ENCODE results near the gene TOMM20L. TPM values are rescaled to one million over a fixed set of nuclear protein-coding genes. Genes with fewer than 3 reads are reported as not detected.
A peak's percentile ranks its signal among the peaks of the same experiment; 100 is the strongest.

The TOMM20L gene
- total and polyA plus RNA-seq, 2 of the 13 experiments (the other 11 are each of a cell fraction or from before 2014, with no cell fraction given): 0.46 TPM; not detected in 1

DNA sequence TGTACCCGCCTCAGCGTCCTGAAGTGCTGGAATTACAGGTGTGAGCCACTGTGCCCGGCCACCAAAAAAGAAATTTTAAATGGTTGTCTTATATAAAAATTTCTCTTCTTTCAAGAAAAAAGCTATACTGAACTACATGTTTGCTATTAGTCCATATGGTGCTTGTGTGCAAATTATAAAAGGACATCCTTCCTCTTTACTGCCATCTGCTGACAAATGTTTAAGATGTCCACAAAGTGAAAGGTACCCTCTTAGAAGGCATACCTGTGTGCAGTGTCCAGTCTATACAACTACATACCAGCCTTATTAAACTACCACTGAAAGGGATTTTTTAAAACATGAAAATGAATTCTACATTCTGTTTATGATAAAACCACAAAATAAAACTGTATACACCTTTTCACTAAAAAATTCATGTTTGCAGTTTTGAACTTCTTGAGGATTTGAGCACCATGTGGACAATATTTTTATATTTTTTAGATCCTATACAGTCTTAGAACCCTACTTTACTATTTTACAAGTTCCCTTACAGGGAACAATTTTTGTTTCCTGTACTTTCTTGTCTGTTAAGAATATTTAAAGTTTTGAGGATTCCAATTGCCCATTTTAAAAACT lies 32.8 kb upstream of the TOMM20L start:
- no peak overlapping the region for H3K4me2 ChIP-seq (ENCODE audit: low read depth, low read length)
- peak; percentile 77 for FAIRE-seq
- WGBS (ENCODE audit: low lambda C conversion rate): 98% methylated on average over 3 of the region's 3 CpGs
- H3K79me2 ChIP-seq (ENCODE audit: insufficient read depth, low read length): no peaks in the 10 kb centered on the region
- DNase-seq (ENCODE audit: low spot score): peak; percentile 41
- intact Hi-C loops (cut with micrococcal nuclease; ENCODE audit: unreplicated experiment): loop anchor here (1.0 kb wide), 1 partner anchor 255 kb away; no protein-coding TSS in a partner anchor
- in situ Hi-C loops (cut with HindIII; ENCODE audit: extremely low pct_ligation_motif_present, low pct_unique_long_range_greater_than_20kb): loop anchor here (25.0 kb wide), 1 partner anchor 251 kb away; no protein-coding TSS in a partner anchor
- H3K36me3 ChIP-seq (replicated peaks in 1 of 2; ENCODE audit: control insufficient read depth in 1 of 2, insufficient read depth in 2 of 2, low read length in 2 of 2): peaks cover 7 to 59% of the 10 kb centered on the region in 2 experiments
- ChIA-PET CTCF (ENCODE audit: low intra/inter-chr PET ratio, low total read pairs) (interaction anchor here (0.8 kb wide), 1 partner anchor 255 kb away, joined by 4 read pairs; no protein-coding TSS in a partner anchor), POLR2A (no interaction called here)
- H2AFZ ChIP-seq (ENCODE audit: low read length): no peak overlapping the region
- BruUV-seq (replicated peaks): no TSS peak
- TF ChIP-seq ATF7 (IDR thresholded peaks at IDR 0.05) (no peak), ATF7 (CRISPR knock-in tag; IDR thresholded peaks at IDR 0.05) (no peak), CTCF (CRISPR knock-in tag; IDR thresholded peaks at IDR 0.05) (peak; percentile 52), STAG1 (CRISPR knock-in tag; IDR thresholded peaks at IDR 0.05) (peak; percentile 45)
- H4K20me1 ChIP-seq (ENCODE audit: insufficient read depth, low read length): no peaks in the 10 kb centered on the region
- no peaks in the 10 kb centered on the region for H3K4me1 ChIP-seq (ENCODE audit: insufficient read depth, low read length)
- ATAC-seq: peak; percentile 89
- no peaks in the 10 kb centered on the region for H3K27me3 ChIP-seq (ENCODE audit: control insufficient read depth in 1 of 2, insufficient read depth in 2 of 2, low read length in 2 of 2)
- H3K9ac ChIP-seq (ENCODE audit: insufficient read depth, low read depth, low read length): no peak overlapping the region
- H3K9me3 ChIP-seq (ENCODE audit: low read length): no peaks in the 10 kb centered on the region
- no peak overlapping the region for H3K27ac ChIP-seq (ENCODE audit: extremely low read length, insufficient read depth, low read length)
- H3K4me3 ChIP-seq (replicated peaks in 1 of 3; ENCODE audit: insufficient read depth in 1 of 3, low read depth in 2 of 3, low read length in 3 of 3): no peak overlapping the region

DNA sequence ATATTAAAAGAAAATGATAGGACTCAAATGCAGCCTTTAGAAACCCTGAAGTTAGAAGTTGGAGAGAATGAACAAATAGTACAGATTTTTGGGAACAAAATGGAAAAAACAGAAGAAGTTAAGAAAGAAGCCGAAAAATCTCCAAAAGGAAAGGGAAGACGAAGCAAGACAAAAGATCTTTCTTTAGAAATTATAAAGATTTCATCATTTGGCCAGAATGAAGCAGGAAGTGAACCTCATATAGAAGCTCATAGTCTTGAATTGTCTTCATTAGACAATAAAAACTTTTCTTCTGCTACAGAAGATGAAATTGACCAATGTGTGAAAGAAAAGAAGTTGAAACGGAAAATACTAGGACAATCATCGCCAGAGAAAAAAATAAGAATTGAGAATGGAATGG lies 31.4 kb upstream of the TOMM20L start:
- DNase-seq (ENCODE audit: low spot score) (no peak), FAIRE-seq (no peak), ATAC-seq (no peak)
- in situ Hi-C loops (cut with HindIII; ENCODE audit: extremely low pct_ligation_motif_present, low pct_unique_long_range_greater_than_20kb): loop anchor here (25.0 kb wide), 1 partner anchor 252 kb away; no protein-coding TSS in a partner anchor
- no peak overlapping the region for H2AFZ ChIP-seq (ENCODE audit: low read length)
- H3K9ac ChIP-seq (ENCODE audit: insufficient read depth, low read depth, low read length): no peak overlapping the region
- H3K4me2 ChIP-seq (ENCODE audit: low read depth, low read length): no peak overlapping the region
- H4K20me1 ChIP-seq (ENCODE audit: insufficient read depth, low read length): no peaks in the 10 kb centered on the region
- ChIA-PET POLR2A (no interaction called here), CTCF (ENCODE audit: low intra/inter-chr PET ratio, low total read pairs) (no interaction called here)
- no peak overlapping the region for H3K4me3 ChIP-seq (replicated peaks in 1 of 3; ENCODE audit: insufficient read depth in 1 of 3, low read depth in 2 of 3, low read length in 3 of 3)
- H3K9me3 ChIP-seq (ENCODE audit: low read length): no peaks in the 10 kb centered on the region
- no peak overlapping the region for H3K27ac ChIP-seq (ENCODE audit: extremely low read length, insufficient read depth, low read length)
- H3K4me1 ChIP-seq (ENCODE audit: insufficient read depth, low read length): no peaks in the 10 kb centered on the region
- peaks cover 7 to 55% of the 10 kb centered on the region in 2 experiments for H3K36me3 ChIP-seq (replicated peaks in 1 of 2; ENCODE audit: control insufficient read depth in 1 of 2, insufficient read depth in 2 of 2, low read length in 2 of 2)
- no peaks in the 10 kb centered on the region for H3K27me3 ChIP-seq (ENCODE audit: control insufficient read depth in 1 of 2, insufficient read depth in 2 of 2, low read length in 2 of 2)
- TF ChIP-seq STAG1 (CRISPR knock-in tag; IDR thresholded peaks at IDR 0.05): no peak
- BruUV-seq (replicated peaks): TSS peak; percentile 33
- 97% methylated on average over 4 of the region's 4 CpGs for WGBS (ENCODE audit: low lambda C conversion rate)
- intact Hi-C loops (cut with micrococcal nuclease; ENCODE audit: unreplicated experiment): no loop called here
- H3K79me2 ChIP-seq (ENCODE audit: insufficient read depth, low read length): no peaks in the 10 kb centered on the region

Measured in HepG2 (cell line).